ENCODE data around the gene AHCYL1. TPM values are rescaled to one million over a fixed set of nuclear protein-coding genes. Genes with fewer than 3 reads are reported as not detected.

Gene AHCYL1
- total and polyA plus RNA-seq, 7 experiments from 2014 or later = 16.6 to 60.1 (median 41.3) TPM

DNA sequence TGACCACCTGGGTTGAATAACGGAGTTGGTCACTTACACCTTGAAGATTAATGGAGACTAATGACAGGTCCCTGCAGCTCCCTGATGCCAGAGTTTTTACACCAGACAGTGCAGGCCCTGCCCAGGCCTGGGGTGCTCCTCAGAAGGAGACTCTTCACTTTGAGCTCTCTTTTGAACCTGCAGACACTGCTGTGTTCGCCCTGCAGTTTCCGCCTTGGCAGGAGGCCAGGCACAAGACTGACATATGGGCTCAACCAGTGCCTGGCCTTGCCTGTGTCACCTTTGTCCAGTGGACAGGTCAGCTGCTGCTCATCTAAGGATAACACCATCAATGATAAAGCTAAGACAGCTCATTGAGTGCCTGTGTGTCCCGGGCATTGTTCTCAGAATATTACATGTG lies 55.1 kb downstream of the AHCYL1 start:
- ChIA-PET POLR2A (no interaction called here), CTCF (interaction anchor here (1.1 to 1.5 kb wide), 2 partner anchors 10 to 14 kb away, joined by 3 to 4 read pairs; no protein-coding TSS in a partner anchor)
- Histone ChIP-seq H3K4me3 (ENCODE audit: low read length) (no peak overlapping the region), H3K9me3 (ENCODE audit: control insufficient read depth in 2 of 3, low read length in 3 of 3) (no peaks in the 10 kb centered on the region), H3K27ac (ENCODE audit: low read depth, low read length) (no peak overlapping the region), H3K27me3 (ENCODE audit: control insufficient read depth in 2 of 2, insufficient read depth in 2 of 2, low read length in 2 of 2) (no peaks in the 10 kb centered on the region), H3K4me1 (ENCODE audit: control insufficient read depth in 2 of 2, insufficient read depth in 2 of 2, low read length in 2 of 2) (peaks cover 7 to 10% of the 10 kb centered on the region in 2 donors), H3K36me3 (ENCODE audit: control insufficient read depth in 2 of 3, insufficient read depth in 3 of 3, low read length in 3 of 3) (peaks cover 13 to 71% (median 28%) of the 10 kb centered on the region in 3 experiments)
- Mint-ChIP-seq H3K4me3 (no peak overlapping the region), H3K27ac (no peak overlapping the region), H3K27me3 (no peaks in the 10 kb centered on the region), H3K36me3 (peaks cover 11 to 47% (median 18%) of the 10 kb centered on the region in 5 donors), H3K4me1 (peaks cover 7 to 27% (median 20%) of the 10 kb centered on the region in 7 donors), H3K9me3 (no peaks in the 10 kb centered on the region)
- DNase-seq = no peak
- intact Hi-C loops (cut with micrococcal nuclease) = loop anchor here (5.0 to 10.0 kb wide), 3 partner anchors 1075 to 1718 kb away; partner anchors contain the start of genes ATP5PB (in 1 of the 2), CLCC1 (in 1 of the 2), DDX20 (in 1 of the 2) and WDR77 (in 1 of the 2)
- ATAC-seq = no peak

DNA sequence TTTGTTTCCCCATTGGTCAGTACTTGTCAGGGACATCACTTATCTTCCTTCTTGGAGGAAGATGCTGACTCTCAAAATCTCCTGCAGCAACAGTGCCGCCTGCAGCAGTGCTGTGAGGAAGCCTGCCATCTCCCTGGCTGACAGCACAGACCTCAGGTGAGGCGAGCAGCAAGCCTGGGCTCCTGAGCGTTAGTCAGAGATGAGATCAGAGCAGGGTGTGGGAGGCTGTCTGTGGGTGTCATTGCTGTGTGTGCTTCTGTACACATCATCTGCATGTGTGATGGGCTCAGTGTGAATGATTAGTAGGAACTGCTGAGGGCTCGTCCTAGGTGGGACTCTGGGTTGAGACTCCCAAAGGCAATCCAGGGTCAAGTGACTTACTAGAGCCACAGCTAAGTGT lies 56.0 kb downstream of the AHCYL1 start:
- peak overlapping the region in 1 of 9 donors; percentile 46 for H3K27ac Mint-ChIP-seq

DNA sequence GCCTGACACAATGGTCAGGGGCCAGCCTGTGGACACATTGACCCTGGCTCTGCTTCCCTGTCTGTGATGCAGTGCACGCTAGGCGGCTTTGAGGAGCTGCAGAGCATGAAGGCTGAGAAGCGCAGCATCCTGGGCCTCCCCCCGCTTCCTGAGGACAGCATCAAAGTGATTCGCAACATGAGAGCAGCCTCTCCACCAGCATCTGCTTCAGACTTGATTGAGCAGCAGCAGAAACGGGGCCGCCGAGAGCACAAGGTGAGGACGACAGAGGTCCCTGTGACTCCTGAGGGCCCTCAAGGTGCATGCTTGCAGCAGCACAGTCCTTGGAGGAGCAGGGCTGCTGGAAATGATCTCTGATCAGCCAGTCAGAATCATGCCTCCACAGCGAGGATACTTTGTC lies 58.5 kb downstream of the AHCYL1 start:
- ATAC-seq = no peak
- H3K4me1 Mint-ChIP-seq = peaks cover 0 to 6% (median 0%) of the 10 kb centered on the region in 7 donors
- intact Hi-C loops (cut with micrococcal nuclease) = no loop called here
- no peak overlapping the region for H3K4me3 Mint-ChIP-seq
- no peaks in the 10 kb centered on the region for H3K27me3 Mint-ChIP-seq
- no peak for DNase-seq
- H3K27me3 ChIP-seq (ENCODE audit: control insufficient read depth in 2 of 2, insufficient read depth in 2 of 2, low read length in 2 of 2) = no peaks in the 10 kb centered on the region
- ChIA-PET CTCF (interaction anchor here (0.6 kb wide), 1 partner anchor 11 kb away, joined by 3 read pairs; no protein-coding TSS in a partner anchor), POLR2A (no interaction called here)
- H3K27ac ChIP-seq (ENCODE audit: low read depth, low read length) = no peak overlapping the region
- H3K4me3 ChIP-seq (ENCODE audit: low read length) = no peak overlapping the region
- no peaks in the 10 kb centered on the region for H3K4me1 ChIP-seq (ENCODE audit: control insufficient read depth in 2 of 2, insufficient read depth in 2 of 2, low read length in 2 of 2)
- H3K9me3 Mint-ChIP-seq = no peaks in the 10 kb centered on the region
- peaks cover 29 to 99% (median 34%) of the 10 kb centered on the region in 3 experiments for H3K36me3 ChIP-seq (ENCODE audit: control insufficient read depth in 2 of 3, insufficient read depth in 3 of 3, low read length in 3 of 3)
- H3K9me3 ChIP-seq (ENCODE audit: control insufficient read depth in 2 of 3, low read length in 3 of 3) = no peaks in the 10 kb centered on the region
- no peak overlapping the region for H3K27ac Mint-ChIP-seq
- peaks cover 13 to 68% (median 32%) of the 10 kb centered on the region in 5 donors for H3K36me3 Mint-ChIP-seq

More for the DNA sequence above, 56.0 kb downstream of the AHCYL1 start:
- Histone ChIP-seq H3K9me3 (ENCODE audit: control insufficient read depth in 2 of 3, low read length in 3 of 3) (no peaks in the 10 kb centered on the region), H3K36me3 (ENCODE audit: control insufficient read depth in 2 of 3, insufficient read depth in 3 of 3, low read length in 3 of 3) (peaks cover 18 to 76% (median 31%) of the 10 kb centered on the region in 3 experiments), H3K27ac (ENCODE audit: low read depth, low read length) (no peak overlapping the region), H3K4me1 (ENCODE audit: control insufficient read depth in 2 of 2, insufficient read depth in 2 of 2, low read length in 2 of 2) (peaks cover 5 to 6% of the 10 kb centered on the region in 2 donors), H3K27me3 (ENCODE audit: control insufficient read depth in 2 of 2, insufficient read depth in 2 of 2, low read length in 2 of 2) (no peaks in the 10 kb centered on the region), H3K4me3 (ENCODE audit: low read length) (no peak overlapping the region)
- POLR2A ChIA-PET = no interaction called here
- intact Hi-C loops (cut with micrococcal nuclease) = no loop called here
- Mint-ChIP-seq H3K9me3 (no peaks in the 10 kb centered on the region), H3K4me1 (peaks cover 3 to 22% (median 15%) of the 10 kb centered on the region in 7 donors), H3K36me3 (peaks cover 13 to 49% (median 20%) of the 10 kb centered on the region in 5 donors), H3K27me3 (no peaks in the 10 kb centered on the region), H3K4me3 (no peak overlapping the region)
- CTCF ChIA-PET = interaction anchor here (1.0 kb wide), 1 partner anchor 15 kb away, joined by 4 read pairs; no protein-coding TSS in a partner anchor
- ATAC-seq (peak; percentile 14), DNase-seq (no peak)

DNA sequence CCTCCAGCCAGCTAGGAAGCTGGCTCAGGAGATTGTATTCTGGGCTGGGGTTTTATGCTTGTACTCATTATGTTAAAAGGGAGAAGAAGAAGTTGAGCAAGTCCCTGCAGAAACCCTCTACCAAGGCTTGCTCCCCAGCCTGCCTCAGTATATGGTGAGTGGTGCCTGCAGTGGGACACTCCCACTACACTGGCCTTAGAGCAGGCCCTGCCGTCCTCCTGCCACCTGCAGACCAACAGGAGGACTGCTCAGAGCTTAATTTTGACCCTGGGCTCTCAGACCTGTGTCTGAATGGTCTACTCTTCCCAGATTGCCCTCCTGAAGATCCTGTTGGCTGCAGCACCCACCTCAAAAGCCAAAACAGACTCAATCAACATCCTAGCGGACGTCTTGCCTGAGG lies 62.9 kb downstream of the AHCYL1 start:
- H3K27me3 ChIP-seq (ENCODE audit: control insufficient read depth in 2 of 2, insufficient read depth in 2 of 2, low read length in 2 of 2) = no peaks in the 10 kb centered on the region
- Mint-ChIP-seq H3K36me3 (peaks cover 17 to 67% (median 28%) of the 10 kb centered on the region in 5 donors), H3K4me1 (peaks cover 0 to 6% (median 0%) of the 10 kb centered on the region in 7 donors), H3K4me3 (no peak overlapping the region), H3K9me3 (no peaks in the 10 kb centered on the region), H3K27ac (no peak overlapping the region), H3K27me3 (no peaks in the 10 kb centered on the region)
- no peak for ATAC-seq
- H3K9me3 ChIP-seq (ENCODE audit: control insufficient read depth in 2 of 3, low read length in 3 of 3) = no peaks in the 10 kb centered on the region
- intact Hi-C loops (cut with micrococcal nuclease) = no loop called here
- H3K4me3 ChIP-seq (ENCODE audit: low read length) = no peak overlapping the region
- no peak overlapping the region for H3K27ac ChIP-seq (ENCODE audit: low read depth, low read length)
- ChIA-PET POLR2A (no interaction called here), CTCF (interaction anchor here (0.6 to 1.2 kb wide), 2 partner anchors 12 to 126 kb away, joined by 3 to 5 read pairs; no protein-coding TSS in a partner anchor)
- H3K4me1 ChIP-seq (ENCODE audit: control insufficient read depth in 2 of 2, insufficient read depth in 2 of 2, low read length in 2 of 2) = no peaks in the 10 kb centered on the region
- DNase-seq = no peak
- peaks cover 26 to 99% (median 30%) of the 10 kb centered on the region in 3 experiments for H3K36me3 ChIP-seq (ENCODE audit: control insufficient read depth in 2 of 3, insufficient read depth in 3 of 3, low read length in 3 of 3)

DNA sequence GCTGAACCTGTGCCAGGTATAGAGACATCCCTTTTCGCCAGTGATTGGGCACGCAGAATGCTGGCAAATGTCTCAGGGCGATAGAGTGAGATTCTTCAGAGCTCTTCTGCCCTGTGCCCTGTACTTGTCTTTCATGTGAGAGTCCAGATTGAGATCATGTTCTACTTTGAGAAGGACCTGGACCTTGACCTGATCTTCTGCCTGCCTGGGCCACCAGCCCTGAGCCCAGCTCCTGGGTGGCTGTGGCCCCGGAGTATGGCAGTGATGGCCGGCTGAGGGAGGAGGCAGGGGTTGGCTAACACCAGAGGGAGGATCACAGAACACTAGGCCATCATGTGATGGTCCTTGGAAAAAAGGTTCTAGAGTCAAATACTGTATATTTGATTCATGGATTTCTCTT lies 63.7 kb downstream of the AHCYL1 start:
- Histone ChIP-seq H3K4me3 (ENCODE audit: low read length) (no peak overlapping the region), H3K27ac (ENCODE audit: low read depth, low read length) (no peak overlapping the region), H3K9me3 (ENCODE audit: control insufficient read depth in 2 of 3, low read length in 3 of 3) (no peaks in the 10 kb centered on the region), H3K4me1 (ENCODE audit: control insufficient read depth in 2 of 2, insufficient read depth in 2 of 2, low read length in 2 of 2) (no peaks in the 10 kb centered on the region), H3K36me3 (ENCODE audit: control insufficient read depth in 2 of 3, insufficient read depth in 3 of 3, low read length in 3 of 3) (peaks cover 22 to 99% (median 32%) of the 10 kb centered on the region in 3 experiments), H3K27me3 (ENCODE audit: control insufficient read depth in 2 of 2, insufficient read depth in 2 of 2, low read length in 2 of 2) (no peaks in the 10 kb centered on the region)
- POLR2A ChIA-PET = no interaction called here
- CTCF ChIA-PET = interaction anchor here (1.2 kb wide), 1 partner anchor 11 kb away, joined by 5 read pairs; no protein-coding TSS in a partner anchor
- peaks cover 22 to 67% (median 27%) of the 10 kb centered on the region in 5 donors for H3K36me3 Mint-ChIP-seq
- H3K9me3 Mint-ChIP-seq = no peaks in the 10 kb centered on the region
- peaks cover 0 to 9% (median 0%) of the 10 kb centered on the region in 7 donors for H3K4me1 Mint-ChIP-seq
- ATAC-seq (no peak), DNase-seq (no peak)
- intact Hi-C loops (cut with micrococcal nuclease) = no loop called here
- H3K4me3 Mint-ChIP-seq = no peak overlapping the region
- H3K27ac Mint-ChIP-seq = peak overlapping the region in 3 of 9 donors; percentile 33 to 63 (median 45)
- H3K27me3 Mint-ChIP-seq = no peaks in the 10 kb centered on the region

DNA sequence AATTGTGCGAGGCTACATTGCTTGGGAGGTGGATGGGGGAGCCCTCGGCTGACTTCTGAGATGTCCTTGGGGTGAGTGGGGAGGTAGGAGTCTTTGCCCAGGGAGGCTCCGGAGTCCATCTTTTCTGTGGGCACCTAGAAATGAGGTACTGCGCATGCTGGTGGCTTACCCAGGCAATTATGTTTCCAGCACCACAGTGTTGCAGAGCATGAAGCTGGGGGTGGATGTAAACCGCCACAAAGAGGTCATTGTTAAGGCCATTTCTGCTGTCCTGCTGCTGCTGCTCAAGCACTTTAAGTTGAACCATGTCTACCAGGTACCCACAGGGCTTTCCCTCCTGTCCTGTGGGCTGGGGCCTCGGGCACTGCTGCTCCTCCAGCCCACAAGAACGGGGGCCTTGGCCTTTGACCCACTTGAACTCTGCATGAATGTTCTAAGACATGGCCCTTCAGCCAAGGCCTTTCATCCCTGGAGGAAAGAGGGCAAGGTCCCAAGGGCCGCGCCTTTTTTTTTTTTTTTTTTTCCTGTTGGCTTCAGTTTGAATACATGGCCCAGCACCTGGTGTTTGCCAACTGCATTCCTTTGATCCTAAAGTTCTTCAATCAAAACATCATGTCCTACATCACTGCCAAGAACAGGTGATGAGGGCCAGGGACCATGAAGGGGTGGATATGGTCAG lies 64.5 kb downstream of the AHCYL1 start:
- CTCF ChIA-PET = no interaction called here
- Histone ChIP-seq H3K36me3 (ENCODE audit: control insufficient read depth in 2 of 3, insufficient read depth in 3 of 3, low read length in 3 of 3) (peaks cover 20 to 99% (median 34%) of the 10 kb centered on the region in 3 experiments), H3K4me3 (ENCODE audit: low read length) (no peak overlapping the region), H3K27ac (ENCODE audit: low read depth, low read length) (no peak overlapping the region), H3K9me3 (ENCODE audit: control insufficient read depth in 2 of 3, low read length in 3 of 3) (no peaks in the 10 kb centered on the region), H3K27me3 (ENCODE audit: control insufficient read depth in 2 of 2, insufficient read depth in 2 of 2, low read length in 2 of 2) (no peaks in the 10 kb centered on the region), H3K4me1 (ENCODE audit: control insufficient read depth in 2 of 2, insufficient read depth in 2 of 2, low read length in 2 of 2) (no peaks in the 10 kb centered on the region)
- Mint-ChIP-seq H3K27ac (peak overlapping the region in 2 of 9 donors; percentile 33 to 79), H3K4me1 (peaks cover 0 to 16% (median 4%) of the 10 kb centered on the region in 7 donors), H3K27me3 (no peaks in the 10 kb centered on the region), H3K4me3 (no peak overlapping the region), H3K36me3 (peaks cover 18 to 67% (median 28%) of the 10 kb centered on the region in 5 donors), H3K9me3 (no peaks in the 10 kb centered on the region)
- ATAC-seq (no peak), DNase-seq (no peak)
- POLR2A ChIA-PET = no interaction called here
- intact Hi-C loops (cut with micrococcal nuclease) = no loop called here
